Subcutaneous adipose tissue (tissue), 4 donors: ENCODE data around the gene PLXNC1. TPM values are rescaled to one million over a fixed set of nuclear protein-coding genes. Genes with fewer than 3 reads are reported as not detected.

Experiments
- CTCF ChIP-seq: fragments of 450-650 bp; IDR thresholded peaks from one replicate; pipeline ENCODE4 v1.5.1; 2016; ENCODE audit warnings: low read depth, mild to moderate bottlenecking, control low read depth, antibody characterized with exemption, moderate library complexity
- total RNA-seq, 4 donors: library from RNA; depleted of rRNA; stranded (reverse); fragments of >200 nt; gene quantifications; one replicate each; pipeline ENCODE4 v1.1.0, GENCODE V29; 2016

The PLXNC1 gene
- total RNA-seq, 4 donors from 2014 or later: 5.7 to 32.3 (median 8.1) TPM

- TF ChIP-seq CTCF: no peak
Measured at GRCh38 chr12:94103986-94104385, 44.4 kb upstream of the PLXNC1 start.

GRCh38 chr12:94107910-94108309, 40.5 kb upstream of the PLXNC1 start:
- TF ChIP-seq CTCF: no peak

GRCh38 chr12:94109160-94109559, 39.2 kb upstream of the PLXNC1 start:
- no peak for TF ChIP-seq CTCF

- no peak for TF ChIP-seq CTCF
Measured at GRCh38 chr12:94110258-94110657, 38.1 kb upstream of the PLXNC1 start.

DNA sequence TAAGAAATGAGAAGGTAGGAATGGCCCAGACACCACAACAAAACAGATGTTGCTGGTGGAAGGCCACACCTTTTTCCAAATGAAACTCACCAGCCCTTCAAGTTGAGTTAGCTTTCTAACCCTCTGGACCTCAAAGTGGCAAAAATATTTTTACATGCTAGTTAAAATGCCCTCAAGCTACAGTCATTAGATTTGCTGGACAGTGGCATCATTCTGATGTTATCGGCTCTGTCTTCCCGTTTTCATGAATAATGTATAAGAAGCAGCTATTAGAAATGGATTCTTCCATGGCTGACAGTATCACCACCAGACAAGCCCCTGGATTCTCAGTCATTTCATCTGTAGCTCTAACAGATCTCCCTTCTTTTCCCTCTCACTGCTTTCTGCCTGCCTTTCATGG, 37.1 kb upstream of the PLXNC1 start:
- TF ChIP-seq CTCF: no peak

DNA sequence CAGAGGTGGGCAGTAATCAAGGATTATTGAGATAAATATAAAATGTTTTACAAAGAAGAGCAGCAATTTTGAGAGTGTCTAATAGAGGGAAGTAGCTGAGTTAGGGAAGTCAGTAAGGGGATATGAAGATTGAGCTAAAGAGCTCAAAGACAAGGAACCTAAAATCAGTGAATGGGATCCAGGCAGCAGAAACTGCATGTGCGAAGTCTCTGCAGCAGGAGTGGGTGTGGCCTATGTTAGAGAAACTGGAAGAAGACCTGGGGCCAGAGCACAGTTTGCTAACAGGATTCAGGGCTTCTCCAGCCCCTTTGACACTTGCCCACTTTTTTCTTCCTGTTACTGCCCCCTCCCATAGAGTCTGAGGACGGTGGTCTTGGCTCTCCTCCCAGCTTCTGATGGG, 36.3 kb upstream of the PLXNC1 start:
- no peak for TF ChIP-seq CTCF

GRCh38 chr12:94114166-94114565, 34.2 kb upstream of the PLXNC1 start:
- no peak for TF ChIP-seq CTCF

DNA sequence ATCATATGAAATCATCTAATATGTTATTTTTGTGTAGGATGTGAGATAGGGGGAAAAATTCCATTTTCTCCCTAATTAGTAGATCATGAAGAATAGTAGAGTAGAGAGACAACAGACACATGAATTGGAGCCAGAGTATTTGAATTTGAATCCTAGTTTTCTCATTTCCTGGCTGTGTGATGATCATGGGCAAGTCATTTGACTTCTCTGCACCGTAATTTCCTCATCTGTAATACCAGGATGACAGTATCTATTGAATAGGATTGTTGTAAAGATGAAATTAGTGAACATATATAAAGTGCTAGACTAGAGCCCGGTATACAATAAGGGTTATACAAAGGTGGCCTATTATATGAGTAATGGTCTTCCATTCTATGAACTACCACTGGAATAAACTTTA, 32.2 kb upstream of the PLXNC1 start:
- no peak for TF ChIP-seq CTCF
